Type B pancreatic cell (in vitro differentiated cells): ENCODE results near the gene PEF1. TPM values are rescaled to one million over a fixed set of nuclear protein-coding genes. Genes with fewer than 3 reads are reported as not detected.

Experiments
- DNase-seq: peaks from one replicate; pipeline ENCODE4 v3.0.0; 2021; ENCODE audit warnings: mixed read lengths; ENCODE audit not compliant: unreplicated experiment; ENCODE audit errors: extremely low spot score
- H3K27ac Mint-ChIP-seq: 2 replicates; pipeline ENCODE4 v1.8.0; 2021; ENCODE audit warnings: mild to moderate bottlenecking, mixed read lengths
- H3K27me3 Mint-ChIP-seq: 2 replicates; pipeline ENCODE4 v1.8.0; 2021; ENCODE audit warnings: mixed read lengths
- H3K36me3 Mint-ChIP-seq: 2 replicates; pipeline ENCODE4 v1.8.0; 2021; ENCODE audit warnings: mixed read lengths
- H3K4me1 Mint-ChIP-seq: one replicate; pipeline ENCODE4 v1.8.0; 2021; ENCODE audit warnings: mixed read lengths; ENCODE audit not compliant: unreplicated experiment
- H3K4me3 Mint-ChIP-seq: 2 replicates; pipeline ENCODE4 v1.8.0; 2021; ENCODE audit warnings: mild to moderate bottlenecking, mixed read lengths
- H3K9me3 Mint-ChIP-seq: 2 replicates; pipeline ENCODE4 v1.8.0; 2021; ENCODE audit warnings: mixed read lengths
- CTCF ChIP-seq: fragments of 200-600 bp; sonication (generic); conservative IDR thresholded peaks from 2 replicates; pipeline ENCODE4 v1.5.0; 2021; ENCODE audit warnings: antibody characterized with exemption, mild to moderate bottlenecking
- total RNA-seq: library from RNA; stranded (reverse); gene quantifications from 2 replicates; pipeline ENCODE4 v1.2.1, GENCODE V29; 2021; ENCODE audit warnings: low replicate concordance

The PEF1 gene
- total RNA-seq, 1 donor from 2014 or later = 45.2 TPM

GRCh38 chr1:31671561-31672201 lies 27.0 kb upstream of the PEF1 start:
- Mint-ChIP-seq H3K4me3 (no peak overlapping the region), H3K27ac (no peak overlapping the region), H3K9me3 (no peaks in the 10 kb centered on the region), H3K4me1 (peaks cover 18% of the 10 kb centered on the region), H3K36me3 (no peaks in the 10 kb centered on the region), H3K27me3 (peaks cover 21% of the 10 kb centered on the region)
- no peak for TF ChIP-seq CTCF
- DNase-seq = no peak

- no peak overlapping the region for H3K27ac Mint-ChIP-seq
- peaks cover 23% of the 10 kb centered on the region for H3K27me3 Mint-ChIP-seq
- H3K36me3 Mint-ChIP-seq = no peaks in the 10 kb centered on the region
- no peaks in the 10 kb centered on the region for H3K9me3 Mint-ChIP-seq
- DNase-seq = no peak
- H3K4me3 Mint-ChIP-seq = no peak overlapping the region
- no peak for TF ChIP-seq CTCF
- peaks cover 23% of the 10 kb centered on the region for H3K4me1 Mint-ChIP-seq
Observed at GRCh38 chr1:31671147-31671546, 26.5 kb upstream of the PEF1 start.

- Mint-ChIP-seq H3K27ac (no peak overlapping the region), H3K36me3 (no peaks in the 10 kb centered on the region), H3K9me3 (no peaks in the 10 kb centered on the region), H3K4me3 (no peak overlapping the region), H3K27me3 (peaks cover 23% of the 10 kb centered on the region), H3K4me1 (peaks cover 25% of the 10 kb centered on the region)
- DNase-seq = no peak
- TF ChIP-seq CTCF = no peak
Observed at GRCh38 chr1:31670593-31670964, 25.9 kb upstream of the PEF1 start.

GRCh38 chr1:31669786-31670592 lies 25.3 kb upstream of the PEF1 start:
- Mint-ChIP-seq H3K4me1 (peaks cover 25% of the 10 kb centered on the region), H3K9me3 (no peaks in the 10 kb centered on the region), H3K27me3 (peaks cover 23% of the 10 kb centered on the region), H3K4me3 (peak overlapping the region; percentile 71), H3K27ac (peak overlapping the region; percentile 64), H3K36me3 (no peaks in the 10 kb centered on the region)
- TF ChIP-seq CTCF = no peak
- no peak for DNase-seq

- H3K27me3 Mint-ChIP-seq = peaks cover 23% of the 10 kb centered on the region
- no peaks in the 10 kb centered on the region for H3K9me3 Mint-ChIP-seq
- TF ChIP-seq CTCF = no peak
- H3K4me1 Mint-ChIP-seq = peaks cover 25% of the 10 kb centered on the region
- no peaks in the 10 kb centered on the region for H3K36me3 Mint-ChIP-seq
- no peak for DNase-seq
- peak overlapping the region; percentile 1 for H3K4me3 Mint-ChIP-seq
- H3K27ac Mint-ChIP-seq = peak overlapping the region; percentile 64
Observed at GRCh38 chr1:31669433-31669785, 24.7 kb upstream of the PEF1 start.
